ENCODE data around the gene ZNF225. TPM values are rescaled to one million over a fixed set of nuclear protein-coding genes. Genes with fewer than 3 reads are reported as not detected.

ZNF225 gene
- 1.5 TPM for polyA plus RNA-seq (2012; ENCODE audit: low read depth, missing spikeins)

DNA sequence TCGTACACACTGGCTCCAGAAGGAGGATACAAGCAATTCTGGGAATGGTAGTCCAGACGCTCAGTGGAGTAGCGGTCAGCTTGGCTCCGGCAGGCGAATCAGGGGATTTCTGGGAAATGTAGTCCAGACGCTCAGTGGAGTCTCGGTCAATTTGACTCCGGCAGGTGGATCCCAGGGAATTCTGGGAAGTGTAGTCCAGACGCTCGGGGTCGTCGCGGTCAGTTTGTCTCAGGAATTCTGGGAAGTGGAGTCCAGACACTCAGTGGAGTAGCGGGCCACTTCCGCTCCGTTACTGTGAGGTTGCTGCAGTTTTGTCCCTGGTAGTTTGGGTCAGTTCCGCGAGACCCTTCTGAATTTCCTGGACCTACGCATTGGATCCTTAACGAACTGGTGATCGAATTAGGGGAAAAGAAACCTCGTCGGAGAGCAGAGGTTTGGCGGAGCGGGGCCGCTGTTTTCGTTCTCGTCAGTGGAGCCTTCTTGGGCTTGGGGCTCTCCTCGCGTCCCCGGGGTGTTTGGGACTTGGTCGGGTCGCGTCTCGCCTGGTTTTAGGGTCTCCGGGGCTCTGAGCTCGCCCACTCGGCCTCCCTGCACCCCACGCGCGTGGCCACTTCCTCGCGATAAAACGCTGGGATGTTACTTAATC is at the start of gene ZNF225:
ZNF225 (plus strand) TSS at position 262 of the 646 bp plus-strand sequence. CDS start 2,429 bp downstream, outside the sequence.
- TF ChIP-seq POU2F2 (IDR thresholded peaks at IDR 0.05; ENCODE audit: low read depth, low read length) (peak; percentile 37; the same call in 1 of the 2 replicates), SPI1 (IDR thresholded peaks at IDR 0.05; ENCODE audit: low read depth, low read length) (peak; percentile 83), TAF1 (IDR thresholded peaks at IDR 0.05; ENCODE audit: low read depth, low read length) (peak; percentile 47; the same call in 1 of the 2 replicates), POLR2A (IDR thresholded peaks at IDR 0.05; ENCODE audit: low read depth, low read length) (no peak), POLR2AphosphoS5 (IDR thresholded peaks at IDR 0.05; ENCODE audit: low read depth, low read length) (no peak; the same call in 1 of the 2 replicates), PAX5 (IDR thresholded peaks at IDR 0.05; ENCODE audit: insufficient read depth, low read length, severe bottlenecking) (peak; percentile 74)
- FAIRE-seq = peak; percentile 93
- DNase-seq (ENCODE audit: insufficient read length, low spot score) = peak; percentile 69

DNA sequence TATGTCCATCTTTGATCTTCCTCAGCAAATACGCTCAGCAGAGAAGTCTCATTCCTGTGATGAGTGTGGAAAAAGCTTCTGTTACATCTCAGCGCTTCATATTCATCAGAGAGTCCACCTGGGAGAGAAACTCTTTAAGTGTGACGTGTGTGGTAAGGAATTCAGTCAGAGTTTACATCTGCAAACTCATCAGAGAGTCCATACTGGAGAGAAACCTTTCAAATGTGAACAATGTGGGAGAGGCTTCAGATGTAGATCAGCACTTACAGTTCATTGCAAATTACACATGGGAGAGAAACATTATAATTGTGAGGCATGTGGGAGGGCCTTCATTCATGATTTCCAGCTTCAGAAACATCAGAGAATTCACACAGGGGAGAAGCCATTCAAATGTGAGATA is 46.9 kb upstream of the ZNF225 start:
- TF ChIP-seq PAX5 (IDR thresholded peaks at IDR 0.05; ENCODE audit: insufficient read depth, low read length, severe bottlenecking) (no peak), POLR2AphosphoS5 (IDR thresholded peaks at IDR 0.05; ENCODE audit: low read depth, low read length) (no peak), POU2F2 (IDR thresholded peaks at IDR 0.05; ENCODE audit: low read depth, low read length) (no peak), TAF1 (IDR thresholded peaks at IDR 0.05; ENCODE audit: low read depth, low read length) (no peak), POLR2A (IDR thresholded peaks at IDR 0.05; ENCODE audit: low read depth, low read length) (no peak), SPI1 (IDR thresholded peaks at IDR 0.05; ENCODE audit: low read depth, low read length) (no peak)
- DNase-seq (ENCODE audit: insufficient read length, low spot score) = no peak
- no peak for FAIRE-seq

DNA sequence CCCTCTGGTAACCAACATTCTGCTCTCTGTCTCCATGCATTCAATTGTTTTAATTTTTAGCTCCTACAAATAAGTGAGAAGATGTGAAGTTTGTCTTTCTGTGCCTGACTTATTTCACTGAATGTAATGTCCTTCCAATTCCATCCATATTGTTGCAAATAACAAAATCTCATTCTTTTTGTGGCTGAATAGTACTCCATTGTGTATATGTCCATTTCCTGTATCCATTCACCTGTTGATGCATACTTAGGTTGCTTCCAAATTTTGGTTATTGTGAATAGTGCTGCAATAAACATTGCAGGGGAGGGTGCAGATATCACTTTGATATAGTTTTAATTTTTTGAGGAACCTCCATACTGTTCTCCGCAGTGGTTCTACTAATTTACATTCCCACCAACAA is 43.8 kb upstream of the ZNF225 start:
- no peak for FAIRE-seq
- TF ChIP-seq PAX5 (IDR thresholded peaks at IDR 0.05; ENCODE audit: insufficient read depth, low read length, severe bottlenecking) (no peak), SPI1 (IDR thresholded peaks at IDR 0.05; ENCODE audit: low read depth, low read length) (no peak), POLR2A (IDR thresholded peaks at IDR 0.05; ENCODE audit: low read depth, low read length) (no peak), POU2F2 (IDR thresholded peaks at IDR 0.05; ENCODE audit: low read depth, low read length) (no peak), POLR2AphosphoS5 (IDR thresholded peaks at IDR 0.05; ENCODE audit: low read depth, low read length) (no peak)
- no peak for DNase-seq (ENCODE audit: insufficient read length, low spot score)

DNA sequence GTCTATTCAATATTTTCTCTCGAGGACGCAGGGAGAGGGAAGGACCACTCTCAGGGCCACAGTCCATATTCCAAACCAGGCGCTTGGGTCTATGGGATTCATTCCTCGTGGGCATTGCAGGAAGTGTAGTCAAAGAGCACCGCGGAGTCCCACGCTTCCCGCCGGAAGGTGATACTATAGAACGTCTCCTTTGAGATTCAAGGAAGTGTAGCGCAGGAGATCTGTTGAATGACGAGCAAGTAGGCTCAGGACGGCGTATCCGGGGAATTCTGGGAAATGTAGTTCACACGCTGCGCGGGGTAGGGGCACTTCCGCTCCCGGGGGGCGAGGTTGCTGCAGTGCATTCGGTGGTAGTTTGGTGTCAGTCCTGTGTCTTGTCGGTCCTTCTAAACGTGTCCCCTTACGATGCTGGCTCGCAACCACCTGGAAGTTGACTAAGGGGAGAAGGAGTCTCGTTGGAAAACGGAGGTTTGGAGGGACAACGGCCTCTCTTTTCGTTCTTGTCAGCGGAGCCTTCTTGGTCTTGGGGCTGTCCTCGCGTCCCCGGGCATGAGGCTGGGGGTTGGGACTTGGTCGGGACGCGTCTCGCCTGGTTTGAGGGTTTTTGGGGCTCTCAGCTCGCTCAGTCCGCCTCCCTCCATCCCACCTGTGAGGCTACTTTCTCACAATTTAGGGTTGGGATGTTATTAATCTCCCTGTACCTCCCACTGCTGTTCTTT is 41.2 kb upstream of the ZNF225 start, which contains the start of gene ZNF284:
ZNF284 (plus strand) TSS at position 336 of the 719 bp plus-strand sequence. CDS start 4,231 bp downstream, outside the sequence.
- no peak for TF ChIP-seq POLR2A (IDR thresholded peaks at IDR 0.05; ENCODE audit: low read depth, low read length)
- peak; percentile 82 for TF ChIP-seq SPI1 (IDR thresholded peaks at IDR 0.05; ENCODE audit: low read depth, low read length)
- no peak for TF ChIP-seq TAF1 (IDR thresholded peaks at IDR 0.05; ENCODE audit: low read depth, low read length)
- no peak for TF ChIP-seq POLR2AphosphoS5 (IDR thresholded peaks at IDR 0.05; ENCODE audit: low read depth, low read length)
- no peak for TF ChIP-seq POU2F2 (IDR thresholded peaks at IDR 0.05; ENCODE audit: low read depth, low read length)
- no peak for TF ChIP-seq PAX5 (IDR thresholded peaks at IDR 0.05; ENCODE audit: insufficient read depth, low read length, severe bottlenecking)
- peak; percentile 61 for DNase-seq (ENCODE audit: insufficient read length, low spot score)
- FAIRE-seq = peak; percentile 95

DNA sequence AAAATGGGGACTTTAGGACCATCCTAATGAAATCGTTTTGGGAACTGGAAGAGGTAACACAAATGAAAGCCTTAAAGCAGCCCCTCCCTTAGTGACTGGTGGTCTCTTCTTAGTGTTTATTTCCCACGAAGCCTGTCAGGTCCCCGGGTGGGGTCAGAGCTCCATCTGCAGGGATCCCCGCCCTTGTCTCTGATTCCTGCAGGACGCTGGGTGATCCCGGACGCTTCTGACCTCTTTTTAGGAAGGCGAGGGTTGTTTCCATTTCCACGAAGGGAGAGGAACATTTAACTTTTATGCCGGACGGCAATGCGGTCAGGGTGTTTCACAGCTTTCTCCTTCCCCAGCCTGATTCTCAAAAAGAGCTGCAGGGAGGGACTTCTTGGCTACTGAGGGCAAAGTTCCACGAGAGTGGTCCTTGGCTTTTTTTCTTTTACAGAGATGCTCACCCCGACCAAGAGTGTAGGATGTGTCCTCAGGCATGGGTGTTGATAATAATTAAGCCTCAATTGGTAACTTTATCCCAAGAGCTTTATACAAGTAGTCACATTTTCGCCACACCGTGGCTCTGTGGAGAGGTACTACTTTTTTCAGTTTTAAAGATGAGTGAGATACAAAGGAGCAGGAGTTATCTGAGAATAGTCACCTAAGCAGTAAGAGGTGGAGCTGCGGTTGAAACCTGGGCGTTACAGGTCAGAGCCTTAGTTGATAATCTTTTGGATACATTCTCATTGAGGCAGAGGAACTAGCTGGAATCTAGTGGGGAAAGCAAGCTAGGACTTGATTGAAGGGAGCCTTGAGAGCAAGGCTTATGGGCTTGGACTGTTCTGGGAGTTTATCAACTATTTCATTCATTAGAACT is 40.4 kb upstream of the ZNF225 start:
- FAIRE-seq = no peak
- DNase-seq (ENCODE audit: insufficient read length, low spot score) = no peak
- TF ChIP-seq TAF1 (IDR thresholded peaks at IDR 0.05; ENCODE audit: low read depth, low read length) = no peak
- no peak for TF ChIP-seq PAX5 (IDR thresholded peaks at IDR 0.05; ENCODE audit: insufficient read depth, low read length, severe bottlenecking)
- TF ChIP-seq POLR2A (IDR thresholded peaks at IDR 0.05; ENCODE audit: low read depth, low read length) = no peak
- TF ChIP-seq POU2F2 (IDR thresholded peaks at IDR 0.05; ENCODE audit: low read depth, low read length) = no peak
- TF ChIP-seq SPI1 (IDR thresholded peaks at IDR 0.05; ENCODE audit: low read depth, low read length) = no peak
- no peak for TF ChIP-seq POLR2AphosphoS5 (IDR thresholded peaks at IDR 0.05; ENCODE audit: low read depth, low read length)

DNA sequence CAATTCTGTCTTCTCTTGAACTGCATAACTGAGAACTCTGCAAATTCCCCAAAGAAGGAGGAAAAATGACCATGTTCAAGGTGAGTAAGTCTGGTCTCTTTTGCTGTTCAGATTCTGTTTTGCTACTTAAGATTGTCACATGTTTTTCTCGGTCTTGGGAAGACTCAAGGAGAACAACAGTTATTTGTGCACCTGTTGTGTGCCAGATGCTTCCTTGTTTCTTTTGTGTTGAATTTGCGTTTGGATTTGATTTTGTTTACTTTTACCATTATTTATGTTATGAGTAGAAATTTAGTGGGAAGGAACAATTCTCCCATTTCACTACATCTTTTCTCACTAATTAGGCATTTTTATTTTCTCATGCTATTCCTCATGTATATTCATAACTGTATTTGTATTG is 36.9 kb upstream of the ZNF225 start:
- TF ChIP-seq POU2F2 (IDR thresholded peaks at IDR 0.05; ENCODE audit: low read depth, low read length) (no peak), TAF1 (IDR thresholded peaks at IDR 0.05; ENCODE audit: low read depth, low read length) (no peak), POLR2A (IDR thresholded peaks at IDR 0.05; ENCODE audit: low read depth, low read length) (no peak), PAX5 (IDR thresholded peaks at IDR 0.05; ENCODE audit: insufficient read depth, low read length, severe bottlenecking) (no peak), POLR2AphosphoS5 (IDR thresholded peaks at IDR 0.05; ENCODE audit: low read depth, low read length) (no peak), SPI1 (IDR thresholded peaks at IDR 0.05; ENCODE audit: low read depth, low read length) (no peak)
- FAIRE-seq (no peak), DNase-seq (ENCODE audit: insufficient read length, low spot score) (no peak)

DNA sequence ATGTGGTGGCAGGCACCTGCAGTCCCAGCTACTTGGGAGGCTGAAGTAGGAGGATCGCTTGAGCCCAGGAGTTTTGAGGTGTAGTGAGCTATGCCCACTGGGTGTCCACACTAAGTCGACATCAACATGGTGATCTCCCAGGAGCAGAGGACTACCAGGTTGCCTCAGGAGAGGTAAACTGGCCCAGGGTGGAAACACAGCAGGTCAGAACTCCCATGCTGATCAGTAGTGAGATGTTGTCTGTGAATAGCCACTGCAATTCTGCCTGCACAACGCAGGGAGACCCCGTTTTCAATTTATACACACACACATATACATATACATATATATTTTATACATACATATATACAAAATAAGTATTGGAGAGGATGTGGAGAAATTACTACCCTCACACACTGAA is 21.1 kb upstream of the ZNF225 start:
- FAIRE-seq (no peak), DNase-seq (ENCODE audit: insufficient read length, low spot score) (no peak)
- no peak for TF ChIP-seq POLR2A (IDR thresholded peaks at IDR 0.05; ENCODE audit: low read depth, low read length)
- TF ChIP-seq POU2F2 (IDR thresholded peaks at IDR 0.05; ENCODE audit: low read depth, low read length) = no peak
- no peak for TF ChIP-seq SPI1 (IDR thresholded peaks at IDR 0.05; ENCODE audit: low read depth, low read length)
- no peak for TF ChIP-seq PAX5 (IDR thresholded peaks at IDR 0.05; ENCODE audit: insufficient read depth, low read length, severe bottlenecking)
- no peak for TF ChIP-seq POLR2AphosphoS5 (IDR thresholded peaks at IDR 0.05; ENCODE audit: low read depth, low read length)
- no peak for TF ChIP-seq TAF1 (IDR thresholded peaks at IDR 0.05; ENCODE audit: low read depth, low read length)

DNA sequence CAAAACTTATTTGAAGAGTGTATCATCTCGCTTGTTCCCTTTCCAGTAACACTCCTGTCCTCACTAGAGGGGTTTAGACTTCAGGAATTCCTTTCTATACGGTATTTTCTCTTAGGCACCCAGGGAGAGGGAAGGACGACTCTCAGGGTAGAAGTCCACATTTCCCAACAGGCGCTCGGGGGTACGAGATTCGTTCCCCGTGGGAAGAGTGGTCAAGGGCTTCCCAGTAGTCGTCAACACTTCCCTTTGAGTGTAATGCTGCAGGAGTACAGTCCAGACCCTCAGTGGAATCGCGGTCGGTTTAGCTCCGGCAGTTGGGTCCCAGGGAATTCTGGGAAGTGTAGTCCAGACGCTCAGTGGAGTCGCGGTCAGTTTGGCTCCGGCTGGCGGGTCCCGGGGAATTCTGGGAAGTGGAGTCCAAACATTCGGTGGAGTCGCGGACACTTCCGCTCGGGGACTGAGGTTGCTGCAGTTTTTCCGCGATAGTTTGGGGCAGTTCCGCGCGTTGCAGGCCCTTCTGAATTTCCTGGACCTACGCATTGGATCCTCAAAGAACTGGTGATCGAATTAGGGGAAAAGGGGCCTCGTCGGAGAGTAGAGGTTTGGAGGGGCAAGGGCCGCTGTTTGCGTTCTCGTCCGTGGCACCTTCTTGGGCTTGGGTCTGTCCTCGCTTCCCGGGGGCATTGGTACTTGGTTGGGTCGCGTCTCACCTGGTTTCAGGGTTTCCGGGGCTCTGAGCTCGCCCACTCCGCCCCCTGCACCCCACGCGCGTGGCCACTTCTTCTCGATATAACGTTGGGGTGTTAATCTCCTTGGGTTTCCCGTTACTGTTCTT is 19.1 kb upstream of the ZNF225 start, which contains the start of gene ZNF224:
ZNF224 (plus strand) TSS at position 431 of the 835 bp plus-strand sequence. CDS start 3,513 bp downstream, outside the sequence.
- FAIRE-seq = peak; percentile 94
- peak; percentile 65 for DNase-seq (ENCODE audit: insufficient read length, low spot score)
- TF ChIP-seq SPI1 (IDR thresholded peaks at IDR 0.05; ENCODE audit: low read depth, low read length) = peak; percentile 72
- no peak; the same call in 1 of the 2 replicates for TF ChIP-seq TAF1 (IDR thresholded peaks at IDR 0.05; ENCODE audit: low read depth, low read length)
- TF ChIP-seq POLR2AphosphoS5 (IDR thresholded peaks at IDR 0.05; ENCODE audit: low read depth, low read length) = no peak
- TF ChIP-seq POU2F2 (IDR thresholded peaks at IDR 0.05; ENCODE audit: low read depth, low read length) = 0 out of 2 replicates have a peak, but pooled peaks have one; percentile 6
